Parathyroid adenoma (tissue), 2 donors: Measurements from ENCODE around the gene CCDC74A.
"Not testable (repeated sequence)": the region's sequence is repeated elsewhere in the genome, so short reads cannot be mapped to it uniquely, and the experiment has no call there.

Experiments
- H2AFZ ChIP-seq: fragments of 300-600 bp; sonication (generic); one replicate; pipeline ENCODE4 v1.7.0; 2017; ENCODE audit warnings: antibody characterized with exemption, mild to moderate bottlenecking
- H3K27ac ChIP-seq: fragments of 300-600 bp; sonication (generic); one replicate; pipeline ENCODE4 v1.7.0; 2017
- H3K27me3 ChIP-seq: fragments of 300-600 bp; sonication (generic); one replicate; pipeline ENCODE4 v1.7.0; 2017; ENCODE audit warnings: low read length; ENCODE audit not compliant: control insufficient read depth, insufficient read depth
- H3K36me3 ChIP-seq: fragments of 300-600 bp; sonication (generic); one replicate; pipeline ENCODE4 v1.7.0; 2017; ENCODE audit warnings: low read length; ENCODE audit not compliant: control insufficient read depth, insufficient read depth
- H3K4me1 ChIP-seq: fragments of 300-600 bp; sonication (generic); one replicate; pipeline ENCODE4 v1.7.0; 2017; ENCODE audit warnings: control low read depth
- H3K4me2 ChIP-seq: fragments of 300-600 bp; sonication (generic); one replicate; pipeline ENCODE4 v1.7.0; 2017; ENCODE audit warnings: low read length
- H3K4me3 ChIP-seq: fragments of 300-600 bp; sonication (generic); one replicate; pipeline ENCODE4 v1.7.0; 2017; ENCODE audit warnings: low read depth, low read length
- H3K79me2 ChIP-seq: fragments of 300-600 bp; sonication (generic); one replicate; pipeline ENCODE4 v1.7.0; 2017; ENCODE audit warnings: control low read depth
- H3K9ac ChIP-seq: fragments of 300-600 bp; sonication (generic); one replicate; pipeline ENCODE4 v1.7.0; 2017; ENCODE audit warnings: mild to moderate bottlenecking
- H3K9me3 ChIP-seq: fragments of 300-600 bp; sonication (generic); one replicate; pipeline ENCODE4 v1.7.0; 2017; ENCODE audit warnings: low read length; ENCODE audit not compliant: control insufficient read depth
- TF ChIP-seq, protein P1 (sequence below): fragments of 300-600 bp; sonication (generic); IDR thresholded peaks from one replicate; pipeline ENCODE4 v1.7.0; 2017; ENCODE audit warnings: antibody characterized with exemption, mild to moderate bottlenecking
- donor health status: primary hyperparathyroidism.

CCDC74A gene

DNA sequence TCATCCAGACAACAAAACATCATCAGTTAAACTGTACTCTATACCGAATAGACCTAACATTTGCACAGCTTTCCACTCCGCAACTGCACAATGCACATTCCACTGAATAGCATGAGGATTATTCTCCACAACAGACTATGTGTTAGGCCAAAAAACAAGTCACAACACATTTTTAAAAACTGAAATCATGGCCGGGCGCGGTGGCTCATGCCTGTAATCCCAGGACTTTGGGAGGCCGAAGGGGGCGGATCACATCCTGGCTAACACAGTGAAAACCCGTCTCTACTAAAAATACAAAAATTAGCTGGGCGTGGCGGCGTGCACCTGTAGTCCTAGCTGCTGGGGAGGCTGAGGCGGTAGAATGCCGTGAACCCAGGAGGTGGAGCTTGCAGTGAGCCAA lies 11.2 kb downstream of the CCDC74A start:
- H3K4me3 ChIP-seq, H3K4me2 ChIP-seq, H2AFZ ChIP-seq, H3K27me3 ChIP-seq, H3K4me1 ChIP-seq, H3K9ac ChIP-seq, H3K79me2 ChIP-seq, H3K36me3 ChIP-seq, H3K9me3 ChIP-seq, H3K27ac ChIP-seq: not testable (repeated sequence)

DNA sequence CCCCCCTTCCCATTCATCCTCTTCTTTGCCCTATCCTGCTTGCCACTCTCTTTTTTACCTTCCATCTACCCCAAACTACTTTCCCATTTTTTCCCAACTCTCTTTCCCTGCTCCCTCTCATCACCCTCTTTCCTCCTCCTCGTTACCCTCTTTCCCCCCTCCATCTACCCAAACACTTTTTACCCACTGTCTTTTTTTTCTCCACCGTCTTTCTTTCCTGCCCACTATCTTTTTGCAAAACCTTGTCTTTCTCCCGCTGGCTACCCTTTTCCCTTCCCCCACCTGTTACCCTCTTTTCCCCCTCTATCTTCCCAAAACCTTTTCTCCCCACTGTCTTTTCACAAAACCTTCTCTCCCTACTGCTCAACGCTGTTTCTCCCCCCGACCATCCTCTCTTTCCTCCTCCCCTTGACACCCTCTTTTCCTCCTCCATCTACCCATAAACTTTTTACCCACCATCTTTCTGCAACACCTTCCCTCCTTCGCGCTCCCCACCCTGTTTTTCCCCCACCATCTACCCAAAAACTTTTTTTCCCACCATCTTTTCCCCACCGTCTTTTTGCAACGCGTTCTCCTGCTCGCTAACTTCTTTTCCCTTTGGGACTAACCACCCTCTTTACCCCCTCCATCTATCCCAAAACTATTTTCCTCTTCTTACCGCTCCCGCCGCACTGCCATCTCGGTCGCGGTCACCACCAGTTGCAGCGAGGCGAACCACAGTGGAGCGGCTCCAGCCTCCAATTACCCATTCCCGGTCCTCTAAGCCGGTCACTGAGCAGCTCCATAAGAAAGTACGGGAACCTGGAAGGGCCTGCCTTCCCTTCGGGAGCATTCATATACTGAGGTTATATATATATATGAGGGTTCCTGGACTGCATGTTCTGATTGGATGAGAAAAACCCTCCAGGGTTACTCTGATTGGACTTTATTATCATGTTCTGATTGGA lies 15.0 kb downstream of the CCDC74A start:
- TF ChIP-seq, protein P1, sequence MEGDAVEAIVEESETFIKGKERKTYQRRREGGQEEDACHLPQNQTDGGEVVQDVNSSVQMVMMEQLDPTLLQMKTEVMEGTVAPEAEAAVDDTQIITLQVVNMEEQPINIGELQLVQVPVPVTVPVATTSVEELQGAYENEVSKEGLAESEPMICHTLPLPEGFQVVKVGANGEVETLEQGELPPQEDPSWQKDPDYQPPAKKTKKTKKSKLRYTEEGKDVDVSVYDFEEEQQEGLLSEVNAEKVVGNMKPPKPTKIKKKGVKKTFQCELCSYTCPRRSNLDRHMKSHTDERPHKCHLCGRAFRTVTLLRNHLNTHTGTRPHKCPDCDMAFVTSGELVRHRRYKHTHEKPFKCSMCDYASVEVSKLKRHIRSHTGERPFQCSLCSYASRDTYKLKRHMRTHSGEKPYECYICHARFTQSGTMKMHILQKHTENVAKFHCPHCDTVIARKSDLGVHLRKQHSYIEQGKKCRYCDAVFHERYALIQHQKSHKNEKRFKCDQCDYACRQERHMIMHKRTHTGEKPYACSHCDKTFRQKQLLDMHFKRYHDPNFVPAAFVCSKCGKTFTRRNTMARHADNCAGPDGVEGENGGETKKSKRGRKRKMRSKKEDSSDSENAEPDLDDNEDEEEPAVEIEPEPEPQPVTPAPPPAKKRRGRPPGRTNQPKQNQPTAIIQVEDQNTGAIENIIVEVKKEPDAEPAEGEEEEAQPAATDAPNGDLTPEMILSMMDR, result no peak
- H3K4me1 ChIP-seq, result no peaks in the 10 kb centered on the region
- no peak overlapping the region for H2AFZ ChIP-seq
- no peak overlapping the region for H3K27ac ChIP-seq
- H3K27me3 ChIP-seq, result no peaks in the 10 kb centered on the region
- no peak overlapping the region for H3K9ac ChIP-seq
- no peak overlapping the region for H3K4me2 ChIP-seq
- H3K4me3 ChIP-seq, result no peak overlapping the region
- H3K79me2 ChIP-seq, result no peaks in the 10 kb centered on the region
- no peaks in the 10 kb centered on the region for H3K9me3 ChIP-seq
- no peaks in the 10 kb centered on the region for H3K36me3 ChIP-seq

DNA sequence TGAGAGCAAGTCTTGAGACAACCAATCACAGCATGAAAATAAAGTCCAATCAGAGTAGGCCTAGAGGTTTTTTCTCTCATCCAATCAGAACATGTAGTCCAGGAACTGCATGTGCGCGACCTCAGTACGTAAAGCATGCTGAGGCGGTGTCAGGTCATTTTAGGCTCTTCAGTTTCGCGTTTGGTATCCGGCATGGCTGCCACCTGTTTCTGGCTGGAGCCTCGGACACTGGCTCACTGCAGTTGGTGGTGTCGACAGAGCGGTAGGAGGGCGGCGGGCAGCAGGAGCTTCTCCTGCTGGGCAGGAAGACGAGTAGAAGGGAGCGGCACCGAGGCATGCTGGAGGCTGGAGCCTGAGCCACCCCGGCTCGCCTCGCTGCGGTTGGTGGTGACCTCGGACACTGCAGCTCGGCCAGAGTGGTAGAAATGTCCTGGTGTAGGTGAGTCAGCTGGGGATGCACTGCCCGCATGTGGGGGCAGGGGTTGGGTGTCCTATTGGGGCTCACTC lies 15.8 kb downstream of the CCDC74A start:
- no peak overlapping the region for H3K4me2 ChIP-seq
- no peaks in the 10 kb centered on the region for H3K36me3 ChIP-seq
- H3K27ac ChIP-seq, result no peak overlapping the region
- H3K27me3 ChIP-seq, result no peaks in the 10 kb centered on the region
- H3K9me3 ChIP-seq, result no peaks in the 10 kb centered on the region
- H3K9ac ChIP-seq, result no peak overlapping the region
- TF ChIP-seq, protein P1, result no peak
- no peak overlapping the region for H3K4me3 ChIP-seq
- no peaks in the 10 kb centered on the region for H3K79me2 ChIP-seq
- no peak overlapping the region for H2AFZ ChIP-seq
- no peaks in the 10 kb centered on the region for H3K4me1 ChIP-seq

- not testable (repeated sequence) for H2AFZ ChIP-seq, H3K4me2 ChIP-seq, H3K4me3 ChIP-seq, H3K27me3 ChIP-seq, H3K27ac ChIP-seq, H3K79me2 ChIP-seq, H3K9ac ChIP-seq, H3K36me3 ChIP-seq, H3K4me1 ChIP-seq, H3K9me3 ChIP-seq
Observed at GRCh38 chr2:131544006-131544812, 16.5 kb downstream of the CCDC74A start.

DNA sequence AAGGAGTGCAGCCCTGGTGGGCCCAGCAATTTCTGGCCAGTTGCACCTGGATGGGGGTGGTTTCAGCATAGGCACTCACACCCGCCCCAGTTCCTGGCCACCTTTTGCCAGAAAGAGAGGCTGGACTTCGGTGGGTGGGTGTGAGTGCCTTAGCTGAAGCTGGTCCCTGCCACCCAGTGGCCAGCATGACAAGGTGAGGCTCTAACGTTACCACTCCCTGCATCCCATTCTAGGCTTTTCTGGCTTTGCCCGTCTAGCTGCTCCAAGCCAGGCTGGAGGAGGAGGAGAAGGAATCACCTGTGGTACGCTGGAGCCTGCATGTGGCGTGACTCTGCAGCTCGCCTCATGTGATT lies 17.1 kb downstream of the CCDC74A start:
- not testable (repeated sequence) for H3K9me3 ChIP-seq, H3K27me3 ChIP-seq, H3K27ac ChIP-seq, H3K79me2 ChIP-seq, H3K9ac ChIP-seq, H3K4me2 ChIP-seq, H3K4me1 ChIP-seq, H3K36me3 ChIP-seq, H2AFZ ChIP-seq, H3K4me3 ChIP-seq

GRCh38 chr2:131552871-131553270 lies 25.2 kb downstream of the CCDC74A start:
- H3K9me3 ChIP-seq, result no peaks in the 10 kb centered on the region
- H3K4me2 ChIP-seq, result no peak overlapping the region
- H3K36me3 ChIP-seq, result no peaks in the 10 kb centered on the region
- H3K4me1 ChIP-seq, result no peaks in the 10 kb centered on the region
- no peaks in the 10 kb centered on the region for H3K79me2 ChIP-seq
- H3K27me3 ChIP-seq, result no peaks in the 10 kb centered on the region
- TF ChIP-seq, protein P1, result no peak
- H3K27ac ChIP-seq, result no peak overlapping the region
- H3K4me3 ChIP-seq, result no peak overlapping the region
- H3K9ac ChIP-seq, result no peak overlapping the region
- no peak overlapping the region for H2AFZ ChIP-seq
